Inferior parietal cortex (tissue), 1 donor: ENCODE data around the gene STOML1.
"Not testable (repeated sequence)": the region's sequence is repeated elsewhere in the genome, so short reads cannot be mapped to it uniquely, and the experiment has no call there.

Experiments used
- DNase-seq: peaks from one replicate; pipeline ENCODE4 v3.0.0-alpha.2; 2016; ENCODE audit errors: extremely low spot score

STOML1 gene

GRCh38 chr15:73962433-73962832 lies 29.7 kb downstream of the STOML1 start:
- DNase-seq: no peak

GRCh38 chr15:73960472-73961070 lies 31.5 kb downstream of the STOML1 start:
- DNase-seq: not testable (repeated sequence)

DNA sequence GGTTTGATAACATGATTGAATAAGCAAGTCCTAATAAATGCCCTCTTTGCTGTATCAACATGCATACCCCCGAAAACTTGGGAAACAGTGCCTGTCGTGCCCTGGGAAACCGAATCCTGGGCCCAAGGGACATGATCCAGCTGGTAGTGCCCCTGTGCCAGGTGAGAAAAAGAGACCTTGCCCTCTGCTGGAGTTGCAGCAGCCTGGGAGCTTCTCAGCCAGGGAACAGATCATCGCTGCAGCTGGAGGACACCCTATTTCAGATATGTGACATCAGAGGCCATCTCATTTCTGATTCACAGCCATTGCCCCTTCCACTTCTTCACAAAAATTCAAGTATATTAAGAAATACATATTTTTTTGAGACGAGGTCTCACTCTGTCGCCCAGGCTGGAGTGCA lies 32.3 kb downstream of the STOML1 start:
- DNase-seq: no peak

- no peak for DNase-seq
Measured at GRCh38 chr15:73959012-73959581, 33.0 kb downstream of the STOML1 start.

DNA sequence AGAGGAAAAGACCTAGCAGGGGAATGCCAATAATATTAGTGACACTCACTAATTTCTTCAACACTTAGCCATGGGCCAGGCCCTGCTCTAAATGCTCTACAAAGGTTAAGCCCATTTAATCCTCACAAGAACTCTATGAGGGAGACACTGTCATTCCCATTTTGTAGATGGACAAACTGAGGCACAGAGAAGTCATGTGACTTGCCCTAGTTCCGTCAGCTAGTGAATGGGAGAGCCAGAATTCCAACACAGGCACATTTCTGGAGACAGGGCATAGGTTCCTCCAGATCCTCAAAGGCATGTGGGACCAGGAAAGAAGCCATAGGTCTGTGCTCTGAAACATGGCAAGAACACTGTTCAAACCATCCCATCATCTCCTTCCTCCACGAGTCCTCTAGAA lies 34.3 kb downstream of the STOML1 start:
- no peak for DNase-seq

DNA sequence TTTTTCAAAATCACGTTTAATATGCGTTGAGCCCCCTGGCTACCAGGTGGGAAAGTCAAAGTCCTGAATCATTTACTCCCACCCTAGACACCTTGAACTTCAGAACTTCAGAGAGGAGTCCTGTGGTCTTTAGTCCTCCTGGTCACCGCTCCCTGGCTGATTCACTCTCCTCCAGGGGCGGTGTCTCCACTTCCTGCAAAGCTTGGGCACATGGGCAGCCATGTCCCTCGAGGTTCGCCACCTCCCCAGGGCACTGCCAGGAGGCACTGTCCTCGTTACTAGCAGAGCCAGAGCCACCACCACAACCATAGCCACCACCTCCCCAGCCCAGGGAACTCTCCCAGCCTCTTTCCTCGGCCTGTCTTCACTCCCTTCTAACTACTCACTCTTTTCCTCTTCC lies 34.8 kb downstream of the STOML1 start:
- no peak for DNase-seq

DNA sequence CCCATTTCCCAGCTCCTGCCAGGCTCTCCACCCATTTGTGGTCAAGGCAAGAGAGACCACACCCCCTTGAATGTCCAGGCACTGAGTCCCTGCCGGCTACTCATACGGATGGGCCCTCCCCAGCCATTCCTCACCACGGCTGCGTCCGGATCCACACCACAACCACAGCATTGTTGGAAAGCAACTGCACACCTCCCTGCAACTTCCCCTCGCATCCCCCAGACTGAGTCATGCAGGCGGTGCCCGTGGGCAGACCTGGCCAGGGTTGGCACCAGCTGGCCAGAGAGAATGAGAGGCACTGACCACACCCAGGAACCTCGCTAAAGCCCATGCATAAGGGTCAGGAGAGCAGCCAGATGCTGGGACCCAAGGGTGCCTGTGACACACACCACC lies 35.4 kb downstream of the STOML1 start:
- no peak for DNase-seq

DNA sequence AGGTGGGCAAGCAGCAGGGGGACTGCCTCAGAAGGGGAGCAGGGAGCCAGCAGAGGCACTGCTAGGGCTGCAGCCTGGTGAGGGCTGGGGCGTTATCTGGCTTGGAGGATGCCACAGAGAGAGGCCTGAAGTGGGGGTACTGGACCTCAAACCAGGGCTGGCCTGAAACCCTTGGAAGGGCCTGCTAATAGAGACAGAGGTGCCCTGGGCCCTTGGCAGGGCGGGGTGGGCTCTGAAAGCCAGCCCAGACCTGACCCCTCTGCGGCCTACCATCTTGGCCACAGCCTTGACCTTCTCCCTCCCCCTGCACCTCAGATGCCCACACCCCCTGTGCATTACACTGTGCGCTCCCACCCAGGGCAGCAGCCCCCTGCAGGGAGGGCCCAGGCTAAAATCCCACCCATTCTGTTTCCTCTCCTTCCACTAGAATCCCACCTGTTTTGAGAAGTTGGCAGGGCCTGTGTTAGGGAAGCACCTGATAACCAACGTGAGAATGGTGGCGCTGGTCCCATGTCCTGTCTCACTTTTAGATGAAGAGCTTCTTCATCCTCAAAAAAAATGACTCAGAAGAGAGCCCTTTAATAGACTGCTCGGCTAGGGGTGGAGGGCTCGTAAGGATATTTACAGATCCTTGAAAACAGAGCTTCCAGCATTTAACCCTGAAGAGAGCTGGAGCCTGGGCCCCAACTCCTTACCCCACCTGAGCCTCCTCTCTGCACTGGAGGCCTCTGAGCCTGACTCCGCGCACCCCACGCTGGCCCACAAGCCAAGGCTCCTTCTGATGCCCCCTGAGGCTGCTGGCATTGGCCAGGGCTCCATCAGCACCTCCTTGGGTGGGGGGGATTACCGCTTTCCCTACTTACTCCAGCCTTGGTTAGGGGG lies 36.0 kb downstream of the STOML1 start:
- no peak for DNase-seq

DNA sequence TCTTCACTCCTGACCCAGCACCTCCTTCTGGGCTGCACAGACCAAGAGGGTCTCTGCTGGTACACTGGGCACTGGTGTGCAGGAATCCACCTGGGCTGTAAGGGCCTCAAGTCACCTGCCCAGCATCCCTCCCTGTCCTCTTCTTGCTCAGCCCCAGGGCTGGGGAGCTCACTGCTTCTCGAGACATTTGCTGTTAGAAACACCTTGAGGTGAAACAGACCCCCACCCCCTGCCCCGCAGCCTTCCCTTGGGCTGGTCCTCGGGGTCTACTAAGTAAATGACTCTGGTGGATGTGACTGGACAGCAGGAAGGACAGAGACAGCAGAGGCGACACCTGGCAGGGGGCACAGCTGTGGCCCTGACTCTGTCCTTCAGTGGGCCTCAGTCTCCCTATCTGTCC lies 36.8 kb downstream of the STOML1 start:
- no peak for DNase-seq

DNA sequence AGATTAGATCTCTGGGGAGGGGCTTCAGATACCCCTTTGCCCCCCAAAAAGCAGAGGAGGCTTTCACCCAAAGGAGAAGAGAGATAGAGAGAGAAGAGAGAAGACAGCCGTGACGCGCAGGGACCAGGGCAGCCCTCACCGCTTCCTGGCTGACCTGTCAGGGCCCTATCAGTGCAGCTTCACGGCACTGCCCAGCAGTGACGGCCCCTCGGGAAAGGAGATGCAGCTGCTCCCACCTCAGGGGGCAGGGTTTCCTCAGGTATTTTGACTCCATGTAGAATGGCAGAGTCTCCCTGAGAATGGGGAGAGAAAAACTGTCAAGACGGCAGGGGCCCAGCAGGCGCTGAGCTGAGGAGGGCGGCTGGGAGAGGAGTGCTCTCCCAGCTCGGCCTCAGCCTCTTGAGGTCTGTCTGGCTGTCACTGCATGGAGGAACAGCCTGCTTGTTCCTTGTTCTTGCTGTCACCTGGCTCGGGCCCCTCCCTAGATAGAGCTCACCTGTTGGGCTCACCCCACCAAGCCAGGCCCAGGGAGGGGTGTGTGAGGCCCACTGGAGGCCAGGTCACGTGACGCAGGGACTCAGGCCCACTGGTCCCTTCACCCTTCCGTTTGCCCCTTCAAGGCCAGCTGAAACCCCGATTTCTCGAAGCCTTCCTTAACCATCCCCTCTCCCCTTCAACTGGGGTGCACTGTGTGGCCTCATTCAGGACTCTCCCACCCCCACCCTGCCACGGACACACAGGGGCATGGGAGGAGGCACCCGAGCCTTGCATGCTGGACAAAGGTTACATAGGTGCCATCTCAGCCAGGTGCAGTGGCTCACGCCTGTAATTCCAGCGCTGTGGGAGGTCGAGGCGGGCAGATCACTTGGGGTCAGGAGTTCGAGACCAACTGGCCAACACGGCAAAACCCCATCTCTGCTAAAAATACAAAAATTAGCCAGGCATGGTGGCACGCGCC lies 37.6 kb downstream of the STOML1 start:
- DNase-seq: no peak

- DNase-seq: no peak
Measured at GRCh38 chr15:73952913-73953750, 39.0 kb downstream of the STOML1 start.

DNA sequence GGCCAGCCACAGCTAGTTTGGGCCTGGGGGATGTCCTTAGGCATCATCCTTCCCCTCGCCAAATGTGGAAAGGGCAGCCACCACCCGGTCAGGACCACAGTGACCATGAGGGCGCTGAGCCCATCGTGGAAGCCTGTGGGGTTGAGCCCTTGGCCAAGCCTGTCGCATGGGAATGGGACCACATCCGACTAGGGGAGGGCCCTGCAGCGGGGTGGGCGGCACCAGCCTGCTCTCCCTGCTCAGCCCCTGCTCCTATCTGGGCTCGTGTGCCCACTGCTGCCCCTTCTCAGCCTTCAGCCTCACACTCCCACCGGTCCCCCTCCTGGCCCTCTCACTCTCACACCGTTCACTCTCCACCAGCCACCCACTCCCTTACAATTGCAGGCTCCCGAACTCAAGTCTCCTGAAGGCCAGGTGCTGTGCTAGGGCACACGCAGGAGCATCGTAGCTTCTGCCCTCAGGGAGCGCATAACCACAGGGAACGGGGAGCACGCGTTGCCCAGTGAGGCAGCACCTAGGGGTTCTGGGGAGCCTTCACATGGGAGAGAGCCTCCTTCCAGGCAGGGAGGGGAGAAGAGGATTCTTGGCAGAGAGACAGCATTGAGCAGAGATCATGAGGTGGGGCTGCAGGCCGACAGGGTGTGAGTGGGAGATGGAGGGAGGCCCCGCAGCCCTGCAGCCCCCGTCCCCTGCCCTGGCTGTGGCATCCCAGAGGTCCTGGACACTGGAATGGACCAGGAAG lies 39.8 kb downstream of the STOML1 start:
- no peak for DNase-seq

GRCh38 chr15:73951601-73952000 lies 40.5 kb downstream of the STOML1 start:
- no peak for DNase-seq

GRCh38 chr15:73950831-73951561 lies 41.1 kb downstream of the STOML1 start:
- peak; percentile 80 for DNase-seq

DNA sequence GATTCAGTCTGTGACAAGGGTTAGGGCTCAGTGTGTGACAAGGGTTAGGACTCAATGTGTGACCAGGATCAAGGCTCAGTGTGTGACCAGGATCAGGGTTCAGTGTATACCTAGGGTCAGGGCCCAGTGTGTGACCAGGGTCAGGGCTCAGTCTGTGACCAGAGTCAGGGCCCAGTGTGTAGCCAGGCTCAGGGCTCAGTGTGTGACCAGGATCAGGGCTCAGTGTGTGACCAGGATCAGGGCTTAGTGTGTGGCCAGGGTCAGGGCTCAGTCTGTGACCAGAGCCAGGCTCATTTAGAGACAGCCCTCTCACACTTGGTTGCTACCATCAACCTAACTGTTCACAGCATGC lies 41.6 kb downstream of the STOML1 start:
- no peak for DNase-seq

GRCh38 chr15:73949496-73949895 lies 42.6 kb downstream of the STOML1 start:
- DNase-seq: no peak

GRCh38 chr15:73948982-73949381 lies 43.1 kb downstream of the STOML1 start:
- no peak for DNase-seq

GRCh38 chr15:73948396-73948795 lies 43.7 kb downstream of the STOML1 start:
- no peak for DNase-seq

- no peak for DNase-seq
Measured at GRCh38 chr15:73947651-73948050, 44.4 kb downstream of the STOML1 start.
